ENCODE data around the gene RILPL1.

- TF ChIP-seq POLR2A (IDR thresholded peaks at IDR 0.05) (no peak), EP300 (IDR thresholded peaks at IDR 0.05) (no peak)
- TF ChIP-seq, protein P1, sequence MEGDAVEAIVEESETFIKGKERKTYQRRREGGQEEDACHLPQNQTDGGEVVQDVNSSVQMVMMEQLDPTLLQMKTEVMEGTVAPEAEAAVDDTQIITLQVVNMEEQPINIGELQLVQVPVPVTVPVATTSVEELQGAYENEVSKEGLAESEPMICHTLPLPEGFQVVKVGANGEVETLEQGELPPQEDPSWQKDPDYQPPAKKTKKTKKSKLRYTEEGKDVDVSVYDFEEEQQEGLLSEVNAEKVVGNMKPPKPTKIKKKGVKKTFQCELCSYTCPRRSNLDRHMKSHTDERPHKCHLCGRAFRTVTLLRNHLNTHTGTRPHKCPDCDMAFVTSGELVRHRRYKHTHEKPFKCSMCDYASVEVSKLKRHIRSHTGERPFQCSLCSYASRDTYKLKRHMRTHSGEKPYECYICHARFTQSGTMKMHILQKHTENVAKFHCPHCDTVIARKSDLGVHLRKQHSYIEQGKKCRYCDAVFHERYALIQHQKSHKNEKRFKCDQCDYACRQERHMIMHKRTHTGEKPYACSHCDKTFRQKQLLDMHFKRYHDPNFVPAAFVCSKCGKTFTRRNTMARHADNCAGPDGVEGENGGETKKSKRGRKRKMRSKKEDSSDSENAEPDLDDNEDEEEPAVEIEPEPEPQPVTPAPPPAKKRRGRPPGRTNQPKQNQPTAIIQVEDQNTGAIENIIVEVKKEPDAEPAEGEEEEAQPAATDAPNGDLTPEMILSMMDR (IDR thresholded peaks at IDR 0.05), result no peak
Observed at GRCh38 chr12:123540899-123541662, 7.6 kb upstream of the RILPL1 start.

All from gastroesophageal sphincter (tissue), 3 donors.